Stimulated activated CD4-positive, alpha-beta T cell treated with anti-CD3 and anti-CD28 coated beads, TNF-alpha, amount 100 ng/mL, for 4 hours (primary cell): ENCODE measurements around the gene SPG7.
"Not testable (repeated sequence)": the region's sequence is repeated elsewhere in the genome, so short reads cannot be mapped to it uniquely, and the experiment has no call there.

Experiments used
- DNase-seq, 3 experiments: peaks; one replicate each; pipeline ENCODE4 v3.0.0-alpha.2; 2020; ENCODE audit warnings: low read depth in 3 of 3

SPG7 gene

DNA sequence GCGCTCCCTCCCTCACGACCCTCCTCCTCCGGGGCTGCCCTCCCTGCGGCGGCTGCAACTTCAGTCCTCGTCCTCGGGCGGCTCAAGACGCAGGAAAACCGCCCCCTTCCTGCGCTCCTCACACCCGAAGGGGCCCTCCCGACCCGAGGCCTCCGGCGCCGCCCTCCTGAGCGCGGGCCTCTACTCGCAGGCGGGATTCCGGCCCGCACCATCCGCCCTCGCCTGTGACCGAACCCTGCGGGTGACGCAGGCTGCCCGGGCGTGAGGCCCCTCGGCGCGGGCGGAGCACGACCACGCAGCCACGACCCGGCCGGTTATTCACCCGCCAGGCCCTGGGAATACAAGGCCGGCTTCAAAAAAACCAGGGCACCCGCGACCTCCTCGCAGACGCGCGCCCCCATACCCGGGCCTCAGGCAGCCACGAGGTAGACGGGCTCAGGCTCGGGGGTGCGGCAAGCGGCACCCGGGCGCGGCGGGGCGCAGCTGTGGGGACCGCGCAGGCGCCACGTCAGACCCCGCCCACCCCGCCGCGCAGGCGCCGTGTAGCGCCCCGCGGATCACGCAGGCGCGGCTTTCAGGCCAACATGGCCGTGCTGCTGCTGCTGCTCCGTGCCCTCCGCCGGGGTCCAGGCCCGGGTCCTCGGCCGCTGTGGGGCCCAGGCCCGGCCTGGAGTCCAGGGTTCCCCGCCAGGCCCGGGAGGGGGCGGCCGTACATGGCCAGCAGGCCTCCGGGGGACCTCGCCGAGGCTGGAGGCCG, at the start of gene SPG7:
Gene SPG7, plus strand, starts transcription at position 570 of the 757 bp plus-strand sequence. Its CDS starts 15 bp downstream, at position 585.
- DNase-seq: peak; percentile 83 to 90 (median 86)

GRCh38 chr16:89458551-89458950, 49.7 kb upstream of the SPG7 start:
- no peak for DNase-seq

DNA sequence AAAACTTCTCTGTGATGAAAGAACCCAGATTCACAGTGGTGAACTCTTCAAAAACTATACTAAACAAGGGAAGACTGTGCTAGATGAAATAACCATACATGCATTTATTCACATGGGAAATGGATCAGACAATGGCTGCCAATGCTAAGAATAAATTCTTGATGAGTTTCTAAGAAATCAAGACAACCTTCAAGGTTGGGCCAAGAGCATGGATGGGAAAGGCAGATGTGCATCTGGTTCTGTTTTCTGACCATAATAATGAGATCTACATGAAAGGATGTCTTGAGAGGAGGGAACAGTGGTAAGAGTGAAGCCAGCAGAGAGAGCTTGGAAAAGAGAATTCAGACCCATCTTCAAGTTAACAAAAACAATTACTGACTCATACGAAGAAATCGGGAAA, 49.2 kb upstream of the SPG7 start:
- DNase-seq: no peak

DNA sequence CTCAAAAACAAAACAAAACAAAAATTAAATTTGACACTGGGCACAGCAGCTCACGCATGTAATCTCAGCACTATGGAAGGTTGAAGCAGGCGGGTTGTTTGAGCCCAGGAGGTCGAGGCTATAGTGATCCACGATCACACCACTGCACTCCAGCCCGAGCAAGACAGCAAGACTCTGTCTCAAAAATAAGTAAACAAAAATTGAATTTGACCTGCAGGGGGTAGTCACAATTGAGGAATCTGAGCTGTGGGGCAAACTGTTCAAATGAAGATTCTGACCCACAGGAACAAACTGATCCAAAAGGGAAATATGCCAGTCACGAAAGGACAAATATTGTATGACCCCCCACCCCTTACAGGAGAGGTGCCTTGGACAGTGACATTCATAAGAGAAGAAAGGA, 47.6 kb upstream of the SPG7 start:
- no peak for DNase-seq

DNA sequence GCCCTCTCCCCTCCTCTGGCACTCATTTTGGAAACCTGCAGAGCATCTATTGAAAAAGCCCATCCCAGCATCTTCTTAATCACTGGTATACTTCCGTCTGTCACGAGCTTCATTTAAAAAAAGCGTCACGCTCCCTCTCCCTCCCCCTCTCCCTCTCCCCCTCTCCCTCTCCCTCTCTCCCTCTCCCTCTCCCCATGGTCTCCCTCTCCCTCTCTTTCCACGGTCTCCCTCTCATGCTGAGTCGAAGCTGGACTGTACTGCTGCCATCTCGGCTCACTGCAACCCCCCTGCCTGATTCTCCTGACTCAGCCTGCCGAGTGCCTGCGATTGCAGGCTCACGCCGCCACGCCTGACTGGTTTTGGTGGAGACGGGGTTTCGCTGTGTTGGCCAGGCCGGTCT, 46.3 kb upstream of the SPG7 start:
- not testable (repeated sequence) for DNase-seq

DNA sequence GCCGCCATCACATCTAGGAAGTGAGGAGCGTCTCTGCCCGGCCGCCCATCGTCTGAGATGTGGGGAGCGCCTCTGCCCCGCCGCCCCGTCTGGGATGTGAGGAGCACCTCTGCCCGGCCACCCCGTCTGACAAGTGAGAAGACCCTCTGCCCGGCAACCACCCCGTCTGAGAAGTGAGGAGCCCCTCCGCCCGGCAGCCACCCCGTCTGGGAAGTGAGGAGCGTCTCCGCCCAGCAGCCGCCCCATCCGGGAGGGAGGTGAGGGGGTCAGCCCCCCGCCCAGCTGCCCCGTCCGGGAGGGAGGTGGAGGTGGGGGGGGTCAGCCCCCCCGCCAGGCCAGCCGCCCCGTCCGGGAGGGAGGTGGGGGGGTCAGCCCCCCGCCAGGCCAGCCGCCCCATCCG, 45.6 kb upstream of the SPG7 start:
- not testable (repeated sequence) for DNase-seq

- DNase-seq: not testable (repeated sequence)
Observed at GRCh38 chr16:89463312-89463711, 44.9 kb upstream of the SPG7 start.

- DNase-seq: no peak
Observed at GRCh38 chr16:89466920-89467319, 41.3 kb upstream of the SPG7 start.

- DNase-seq: no peak
Observed at GRCh38 chr16:89467382-89467781, 40.8 kb upstream of the SPG7 start.

GRCh38 chr16:89472711-89473075, 35.5 kb upstream of the SPG7 start:
- DNase-seq: no peak

- no peak for DNase-seq
Observed at GRCh38 chr16:89473136-89473712, 35.0 kb upstream of the SPG7 start.

- DNase-seq: no peak
Observed at GRCh38 chr16:89473791-89474414, 34.3 kb upstream of the SPG7 start.

DNA sequence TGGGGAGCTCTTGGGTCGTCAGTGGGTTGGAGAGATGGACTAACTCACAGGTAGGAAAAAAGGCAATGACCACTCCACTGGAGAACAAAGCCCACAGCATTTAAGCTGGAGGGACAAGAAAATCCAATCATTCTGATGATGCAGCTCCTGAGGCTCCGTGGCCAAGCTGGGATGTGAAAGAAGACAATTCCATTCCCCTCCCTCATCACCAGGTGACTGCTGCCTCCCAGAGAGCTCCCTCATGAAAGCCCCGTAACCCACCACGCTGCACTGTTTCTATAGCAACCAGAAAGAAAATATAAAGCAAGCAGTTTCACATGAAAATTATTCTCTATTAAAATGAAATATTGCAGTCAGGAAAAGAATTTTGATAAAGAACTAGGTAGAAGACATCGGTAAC, 33.1 kb upstream of the SPG7 start:
- no peak for DNase-seq

- DNase-seq: no peak
Observed at GRCh38 chr16:89476379-89476778, 31.8 kb upstream of the SPG7 start.

DNA sequence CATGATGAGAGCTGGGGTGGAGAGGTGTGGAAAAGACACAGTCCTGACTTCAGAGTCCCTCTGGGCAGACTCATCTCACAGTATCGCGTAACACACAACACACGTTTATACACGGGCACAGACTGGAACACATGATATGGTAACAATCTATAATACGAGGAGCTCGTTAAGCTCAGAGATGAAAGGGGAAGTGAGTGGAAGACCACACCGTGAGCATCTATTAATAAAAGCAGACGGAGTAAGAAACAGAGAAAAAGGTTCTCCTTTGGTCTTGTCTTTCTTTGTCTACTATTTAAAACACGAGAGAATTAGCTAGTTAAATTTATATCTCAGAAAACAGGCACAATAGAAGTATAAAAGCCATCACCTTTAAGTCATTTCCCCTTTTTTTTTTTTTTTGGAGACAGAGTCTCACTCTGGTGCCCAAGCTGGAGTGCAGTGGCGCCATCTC, 31.4 kb upstream of the SPG7 start:
- no peak for DNase-seq

- no peak for DNase-seq
Observed at GRCh38 chr16:89478576-89479221, 29.5 kb upstream of the SPG7 start.

DNA sequence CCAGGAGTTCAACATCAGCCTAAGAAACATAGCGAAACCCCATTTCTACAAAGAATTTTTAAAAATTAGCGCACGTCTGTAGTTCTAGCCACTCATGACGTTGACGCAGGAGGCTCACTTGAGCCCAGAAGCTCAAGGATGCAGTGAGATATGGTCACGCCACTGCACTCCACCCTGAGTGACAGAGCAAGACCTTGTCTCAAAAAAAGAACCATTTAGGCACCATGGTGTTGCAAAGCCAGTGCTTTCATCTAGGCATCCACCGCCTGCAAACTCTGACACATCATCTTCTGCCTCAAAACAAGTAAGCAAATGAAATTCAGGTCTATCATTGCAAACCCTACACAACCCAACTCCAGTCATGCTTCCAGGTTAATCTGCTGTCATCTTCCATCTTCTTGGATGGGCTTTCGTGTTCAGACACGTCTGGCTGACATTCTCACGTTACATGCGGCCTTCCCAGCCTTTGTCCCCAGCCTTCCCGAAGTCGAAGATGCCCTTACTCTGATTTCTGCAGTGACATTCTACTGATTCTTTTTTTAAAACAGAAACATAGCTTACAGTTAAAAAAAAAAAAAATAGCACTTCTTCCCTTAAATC, 26.7 kb upstream of the SPG7 start:
- no peak for DNase-seq

- DNase-seq: no peak
Observed at GRCh38 chr16:89482150-89482816, 25.9 kb upstream of the SPG7 start.

GRCh38 chr16:89482817-89483205, 25.4 kb upstream of the SPG7 start:
- no peak for DNase-seq

- no peak for DNase-seq
Observed at GRCh38 chr16:89484041-89484501, 24.1 kb upstream of the SPG7 start.

- DNase-seq: no peak
Observed at GRCh38 chr16:89484923-89485679, 23.1 kb upstream of the SPG7 start.
